GM12891 (cell line): ENCODE measurements around the gene CRTC1.

ENCODE experiments used
- POLR2A ChIP-seq: IDR thresholded peaks from 2 replicates; pipeline ENCODE4 v1.6.1; 2011; ENCODE audit warnings: low read depth, low read length, control low read depth
- POLR2AphosphoS5 ChIP-seq: IDR thresholded peaks from 2 replicates; pipeline ENCODE4 v1.6.1; 2011; ENCODE audit warnings: low read depth, low read length, control low read depth
- POU2F2 ChIP-seq: IDR thresholded peaks from 2 replicates; pipeline ENCODE4 v1.6.1; 2011; ENCODE audit warnings: low read depth, mild to moderate bottlenecking, control low read depth, low read length, moderate library complexity
- SPI1 ChIP-seq: IDR thresholded peaks from 2 replicates; pipeline ENCODE4 v1.6.1; 2011; ENCODE audit warnings: low read depth, low read length, control low read depth
- TAF1 ChIP-seq: IDR thresholded peaks from 2 replicates; pipeline ENCODE4 v1.6.1; 2011; ENCODE audit warnings: low read depth, low read length, control low read depth

GRCh38 chr19:18746401-18747325, 63.2 kb downstream of the CRTC1 start:
- no peak for TF ChIP-seq POLR2AphosphoS5
- no peak for TF ChIP-seq POLR2A
- no peak for TF ChIP-seq TAF1
- no peak for TF ChIP-seq SPI1
- TF ChIP-seq POU2F2, result no peak
